Chondrocyte (in vitro differentiated cells): ENCODE results near the gene KRT83. TPM values are rescaled to one million over a fixed set of nuclear protein-coding genes. Genes with fewer than 3 reads are reported as not detected.
"Not testable (repeated sequence)": the region's sequence is repeated elsewhere in the genome, so short reads cannot be mapped to it uniquely, and the experiment has no call there.

Experiments used
- DNase-seq: peaks from one replicate; pipeline ENCODE4 v3.0.0; 2021; ENCODE audit warnings: mixed read lengths, low spot score
- H3K27ac Mint-ChIP-seq: one replicate; pipeline ENCODE4 v1.8.0; 2021; ENCODE audit warnings: mild to moderate bottlenecking, moderate library complexity, mixed read lengths; ENCODE audit not compliant: unreplicated experiment
- H3K27me3 Mint-ChIP-seq: 2 replicates; pipeline ENCODE4 v1.8.0; 2021; ENCODE audit warnings: low read depth, mixed read lengths
- H3K36me3 Mint-ChIP-seq: 2 replicates; pipeline ENCODE4 v1.8.0; 2021; ENCODE audit warnings: low read depth, mixed read lengths
- H3K4me1 Mint-ChIP-seq: 2 replicates; pipeline ENCODE4 v1.8.0; 2021; ENCODE audit warnings: low read depth, mild to moderate bottlenecking, mixed read lengths
- H3K4me3 Mint-ChIP-seq: one replicate; pipeline ENCODE4 v1.8.0; 2021; ENCODE audit warnings: mild to moderate bottlenecking, moderate library complexity, mixed read lengths; ENCODE audit not compliant: unreplicated experiment
- H3K9me3 Mint-ChIP-seq: 2 replicates; pipeline ENCODE4 v1.8.0; 2021; ENCODE audit warnings: low read depth, mixed read lengths
- total RNA-seq: library from RNA; stranded (reverse); gene quantifications from 3 replicates; pipeline ENCODE4 v1.2.1, GENCODE V29; 2021
- TF ChIP-seq, protein P1 (sequence below): fragments of 200-600 bp; sonication (generic); IDR thresholded peaks from 2 replicates; pipeline ENCODE4 v1.5.0; 2021; ENCODE audit warnings: antibody characterized with exemption, mild to moderate bottlenecking, moderate library complexity

Gene KRT83
- total RNA-seq, 1 donor from 2014 or later, result not detected

DNA sequence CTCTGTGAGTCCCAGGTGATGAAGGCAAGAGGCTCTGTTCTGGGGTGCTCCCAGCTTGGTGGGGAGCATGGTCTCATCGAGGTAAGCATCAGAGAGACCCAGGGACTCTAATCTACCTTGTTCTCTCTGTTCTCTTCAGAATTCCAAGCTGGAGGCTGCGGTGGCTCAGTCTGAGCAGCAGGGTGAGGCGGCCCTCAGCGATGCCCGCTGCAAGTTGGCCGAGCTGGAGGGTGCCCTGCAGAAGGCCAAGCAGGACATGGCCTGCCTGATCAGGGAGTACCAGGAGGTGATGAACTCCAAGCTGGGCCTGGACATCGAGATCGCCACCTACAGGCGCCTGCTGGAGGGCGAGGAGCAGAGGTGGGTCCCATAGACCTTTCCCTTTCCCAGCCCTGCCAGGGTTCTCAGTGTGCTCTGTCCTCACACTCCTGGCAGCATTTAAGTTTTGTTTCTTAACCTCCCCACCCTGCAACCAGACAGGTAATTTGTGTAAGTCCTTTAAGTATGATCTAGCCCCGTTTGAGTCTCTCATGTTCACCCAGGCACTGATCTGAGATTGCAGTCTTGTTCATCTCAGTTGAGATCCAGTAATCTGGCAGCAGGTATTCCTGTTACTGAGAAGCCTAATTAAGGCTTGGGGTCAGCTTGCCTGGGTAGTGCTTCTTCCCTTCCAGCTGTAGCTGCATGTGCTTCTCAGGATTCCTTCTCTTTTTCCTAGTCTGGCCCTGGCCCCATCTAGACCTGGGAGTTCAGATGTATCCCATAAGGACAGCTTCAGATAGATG, 15.1 kb downstream of the KRT83 start:
- no peak for DNase-seq
- H3K4me1 Mint-ChIP-seq, result peaks cover 26% of the 10 kb centered on the region
- no peaks in the 10 kb centered on the region for H3K9me3 Mint-ChIP-seq
- TF ChIP-seq, protein P1, sequence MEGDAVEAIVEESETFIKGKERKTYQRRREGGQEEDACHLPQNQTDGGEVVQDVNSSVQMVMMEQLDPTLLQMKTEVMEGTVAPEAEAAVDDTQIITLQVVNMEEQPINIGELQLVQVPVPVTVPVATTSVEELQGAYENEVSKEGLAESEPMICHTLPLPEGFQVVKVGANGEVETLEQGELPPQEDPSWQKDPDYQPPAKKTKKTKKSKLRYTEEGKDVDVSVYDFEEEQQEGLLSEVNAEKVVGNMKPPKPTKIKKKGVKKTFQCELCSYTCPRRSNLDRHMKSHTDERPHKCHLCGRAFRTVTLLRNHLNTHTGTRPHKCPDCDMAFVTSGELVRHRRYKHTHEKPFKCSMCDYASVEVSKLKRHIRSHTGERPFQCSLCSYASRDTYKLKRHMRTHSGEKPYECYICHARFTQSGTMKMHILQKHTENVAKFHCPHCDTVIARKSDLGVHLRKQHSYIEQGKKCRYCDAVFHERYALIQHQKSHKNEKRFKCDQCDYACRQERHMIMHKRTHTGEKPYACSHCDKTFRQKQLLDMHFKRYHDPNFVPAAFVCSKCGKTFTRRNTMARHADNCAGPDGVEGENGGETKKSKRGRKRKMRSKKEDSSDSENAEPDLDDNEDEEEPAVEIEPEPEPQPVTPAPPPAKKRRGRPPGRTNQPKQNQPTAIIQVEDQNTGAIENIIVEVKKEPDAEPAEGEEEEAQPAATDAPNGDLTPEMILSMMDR, result peak; percentile 69
- H3K36me3 Mint-ChIP-seq, result no peaks in the 10 kb centered on the region
- peaks cover 6% of the 10 kb centered on the region for H3K27me3 Mint-ChIP-seq
- no peak overlapping the region for H3K27ac Mint-ChIP-seq
- H3K4me3 Mint-ChIP-seq, result no peak overlapping the region

- H3K4me3 Mint-ChIP-seq, H3K36me3 Mint-ChIP-seq, H3K27me3 Mint-ChIP-seq, H3K9me3 Mint-ChIP-seq, H3K27ac Mint-ChIP-seq, DNase-seq: not testable (repeated sequence)
- peaks cover 26% of the 10 kb centered on the region for H3K4me1 Mint-ChIP-seq
Observed at GRCh38 chr12:52304941-52305411, 16.2 kb downstream of the KRT83 start.

DNA sequence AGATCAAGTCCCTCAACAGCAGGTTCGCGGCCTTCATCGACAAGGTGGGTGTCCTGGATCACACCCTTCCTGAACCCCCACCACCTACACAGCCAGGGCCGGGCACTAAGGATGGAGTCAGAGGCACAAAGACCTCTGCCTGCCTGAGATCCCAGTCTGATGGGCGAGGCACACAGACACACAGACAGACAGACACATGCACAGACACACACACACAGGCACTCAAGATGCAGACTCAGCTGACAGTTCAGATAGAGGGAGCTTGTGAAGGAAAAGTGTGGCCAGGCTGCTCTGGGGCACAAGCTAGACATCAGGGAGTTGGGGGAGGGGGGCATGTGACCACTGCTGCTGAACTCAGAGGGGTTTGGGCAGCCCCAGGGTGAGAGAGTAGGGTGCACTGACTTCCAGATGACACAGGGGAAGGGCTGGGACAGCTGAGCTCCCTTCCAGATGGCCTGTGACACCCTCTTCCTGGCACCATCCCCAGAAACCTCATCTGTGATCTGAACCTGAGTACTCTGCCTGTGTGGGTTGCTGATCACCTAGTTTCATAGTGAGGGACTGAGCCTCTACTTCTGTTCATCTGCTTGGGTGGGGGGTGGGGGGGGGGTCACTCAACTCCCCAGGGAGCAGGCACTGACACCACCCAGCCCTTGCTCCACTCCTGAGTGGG, 18.8 kb downstream of the KRT83 start:
- not testable (repeated sequence) for H3K4me1 Mint-ChIP-seq, H3K9me3 Mint-ChIP-seq, H3K36me3 Mint-ChIP-seq, H3K27ac Mint-ChIP-seq, H3K4me3 Mint-ChIP-seq, DNase-seq
- H3K27me3 Mint-ChIP-seq, result peaks cover 26% of the 10 kb centered on the region

- not testable (repeated sequence) for H3K9me3 Mint-ChIP-seq, H3K4me3 Mint-ChIP-seq, H3K36me3 Mint-ChIP-seq, H3K27ac Mint-ChIP-seq, H3K4me1 Mint-ChIP-seq, DNase-seq
- peaks cover 32% of the 10 kb centered on the region for H3K27me3 Mint-ChIP-seq
Observed at GRCh38 chr12:52301721-52302120, 19.5 kb downstream of the KRT83 start.

GRCh38 chr12:52300796-52301691, 20.2 kb downstream of the KRT83 start:
- Mint-ChIP-seq H3K27ac (no peak overlapping the region), H3K4me1 (peaks cover 9% of the 10 kb centered on the region), H3K4me3 (no peak overlapping the region), H3K9me3 (no peaks in the 10 kb centered on the region), H3K36me3 (peaks cover 2% of the 10 kb centered on the region), H3K27me3 (peaks cover 35% of the 10 kb centered on the region)
- no peak for DNase-seq
- TF ChIP-seq, protein P1, result no peak

DNA sequence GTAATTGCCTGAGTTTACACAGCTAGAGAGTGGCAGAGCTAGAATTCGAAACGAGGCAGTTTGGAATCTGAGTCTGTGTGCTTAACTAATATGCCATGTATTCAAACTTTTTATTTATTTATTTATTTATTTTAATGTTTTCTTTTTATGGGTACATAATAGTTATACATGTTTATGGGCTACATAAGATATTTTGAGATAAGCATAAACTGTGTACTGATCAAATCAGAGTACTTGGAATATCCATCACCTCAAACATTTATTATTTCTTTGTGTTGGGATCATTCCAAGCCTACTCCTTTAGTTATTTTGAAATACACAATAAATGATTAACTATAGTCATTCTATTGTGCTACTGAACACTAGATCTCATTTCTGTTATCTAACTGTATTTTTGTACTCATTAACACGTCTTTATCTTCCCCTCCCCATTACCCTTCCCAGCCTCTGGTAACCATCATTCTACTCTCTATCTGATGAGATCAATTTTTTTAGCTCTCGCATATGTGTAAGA, 22.5 kb downstream of the KRT83 start:
- H3K4me1 Mint-ChIP-seq, result no peaks in the 10 kb centered on the region
- H3K27me3 Mint-ChIP-seq, result peaks cover 46% of the 10 kb centered on the region
- DNase-seq, result no peak
- H3K27ac Mint-ChIP-seq, result no peak overlapping the region
- no peaks in the 10 kb centered on the region for H3K9me3 Mint-ChIP-seq
- H3K4me3 Mint-ChIP-seq, result no peak overlapping the region
- TF ChIP-seq, protein P1, result no peak
- H3K36me3 Mint-ChIP-seq, result peaks cover 5% of the 10 kb centered on the region
